HG03159 (cell line): ENCODE measurements around the gene CDC42BPA.
"Not testable (repeated sequence)": the region's sequence is repeated elsewhere in the genome, so short reads cannot be mapped to it uniquely, and the experiment has no call there.

Experiments used
- ATAC-seq: cut with Tn5 transposase; IDR thresholded peaks from one replicate; pipeline ENCODE4 v1.9.1; 2021; ENCODE audit warnings: mild to moderate bottlenecking, moderate library complexity; ENCODE audit not compliant: unreplicated experiment

The CDC42BPA gene

DNA sequence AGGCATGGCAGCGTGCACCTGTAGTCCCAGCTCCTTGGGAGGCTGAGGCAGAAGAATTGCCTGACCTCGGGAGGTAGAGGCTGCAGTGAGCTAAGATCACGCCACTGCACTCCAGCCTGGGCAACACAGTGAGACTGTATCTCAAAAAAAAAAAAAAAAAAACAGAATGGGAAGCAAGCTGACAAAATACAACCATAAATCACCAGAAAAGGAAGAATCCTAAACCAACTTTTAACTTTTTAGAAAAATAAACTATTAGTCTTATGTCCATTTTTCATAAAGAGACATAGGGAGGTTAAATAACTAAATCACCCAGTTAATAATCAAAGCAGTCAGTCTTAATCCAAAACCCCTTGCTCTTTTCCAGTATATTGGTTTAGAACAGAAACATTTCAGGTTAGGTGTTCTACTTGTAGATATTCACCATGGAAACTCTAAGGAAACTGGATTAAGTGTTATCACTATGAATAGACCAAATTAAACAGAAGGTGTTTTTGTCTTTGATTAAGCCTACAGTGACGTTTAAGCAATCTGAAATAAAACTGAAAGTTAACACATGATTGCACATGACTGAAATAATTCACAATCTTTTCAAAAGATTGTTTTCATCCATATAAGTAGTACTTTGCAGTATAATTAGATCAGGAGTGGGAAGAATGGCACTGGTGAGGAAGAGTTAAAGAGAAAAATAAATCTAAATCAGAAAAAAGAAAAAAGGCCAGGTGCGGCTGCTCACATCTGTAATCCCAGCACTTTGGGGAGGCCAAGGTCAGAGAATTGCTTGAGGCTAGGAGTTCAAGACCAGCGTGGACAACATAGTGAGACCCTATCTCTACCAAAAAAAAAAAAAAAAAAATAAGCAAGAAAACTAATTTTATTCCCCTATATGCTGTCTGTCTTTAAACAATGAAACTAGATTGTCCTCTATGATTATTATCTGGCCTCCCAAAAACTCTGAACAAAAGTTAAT lies 9.6 kb downstream of the CDC42BPA start:
- no peak for ATAC-seq

DNA sequence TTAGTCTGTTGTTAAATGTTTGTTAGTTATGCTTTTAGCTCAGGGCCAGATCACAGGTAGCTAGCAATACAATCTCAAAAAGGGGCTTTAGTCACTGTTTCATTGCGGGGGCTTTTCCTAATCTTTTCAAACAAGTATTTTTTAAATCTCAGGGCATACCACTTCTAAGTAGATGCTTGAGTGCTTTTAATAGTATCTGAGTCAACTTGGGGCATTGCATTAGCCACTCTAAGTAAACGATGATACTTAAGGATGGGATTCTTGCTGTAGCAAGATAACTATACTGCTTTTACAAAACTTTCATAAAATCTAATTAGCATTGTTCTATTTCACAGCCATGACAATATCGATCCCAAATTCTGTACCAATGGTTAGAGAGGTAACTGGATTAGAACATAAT lies 11.6 kb downstream of the CDC42BPA start:
- no peak for ATAC-seq

DNA sequence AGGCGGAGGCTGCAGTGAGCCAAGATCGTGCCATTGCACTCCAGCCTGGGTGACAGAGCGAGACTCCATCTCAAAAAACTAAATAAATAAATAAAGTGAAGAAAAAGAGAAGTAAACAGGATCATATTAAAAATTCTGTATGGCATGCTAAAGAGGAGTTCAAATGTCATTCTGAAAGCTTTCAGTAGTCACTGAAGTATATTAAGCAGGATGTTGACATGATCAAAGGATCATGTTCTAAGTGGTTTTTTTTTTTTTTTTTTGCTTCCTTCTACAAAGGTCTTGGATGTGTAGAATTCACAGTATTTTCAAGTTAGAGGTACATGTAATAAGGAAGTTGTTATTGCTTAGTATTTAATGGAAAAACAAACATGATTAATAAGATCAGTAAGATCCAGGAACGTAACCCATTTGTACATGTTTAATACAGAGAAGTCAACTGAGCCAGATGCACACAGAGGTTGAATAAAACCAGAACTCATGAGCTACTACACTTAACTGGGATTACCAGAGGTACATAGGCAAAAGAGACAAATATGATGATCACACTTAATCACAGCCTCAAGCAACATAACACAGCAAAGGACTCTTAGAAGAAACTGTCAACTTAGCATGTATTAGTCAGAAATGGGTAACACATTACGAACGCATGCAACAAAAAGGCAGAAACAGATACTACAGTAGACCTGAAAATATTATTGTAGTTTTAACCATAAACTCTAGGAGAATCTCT lies 12.2 kb downstream of the CDC42BPA start:
- ATAC-seq = no peak

DNA sequence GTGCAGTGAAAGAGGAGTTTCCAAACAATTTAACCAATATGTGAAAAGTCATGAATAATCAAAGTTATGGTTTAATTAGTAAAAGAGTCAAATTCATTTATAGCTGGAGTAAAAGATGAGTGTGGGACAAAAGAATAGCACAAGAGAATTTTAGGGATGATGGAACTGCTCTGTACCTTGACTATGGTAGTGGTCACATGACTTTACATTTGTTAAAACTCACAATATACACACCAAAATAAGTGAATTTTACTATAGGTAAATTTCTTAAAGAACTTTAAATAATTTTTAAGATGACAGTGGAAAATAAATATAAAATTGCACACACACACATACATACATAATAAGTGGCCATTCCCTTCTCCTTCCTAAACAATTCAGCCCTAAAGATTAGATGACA lies 13.6 kb downstream of the CDC42BPA start:
- no peak for ATAC-seq

DNA sequence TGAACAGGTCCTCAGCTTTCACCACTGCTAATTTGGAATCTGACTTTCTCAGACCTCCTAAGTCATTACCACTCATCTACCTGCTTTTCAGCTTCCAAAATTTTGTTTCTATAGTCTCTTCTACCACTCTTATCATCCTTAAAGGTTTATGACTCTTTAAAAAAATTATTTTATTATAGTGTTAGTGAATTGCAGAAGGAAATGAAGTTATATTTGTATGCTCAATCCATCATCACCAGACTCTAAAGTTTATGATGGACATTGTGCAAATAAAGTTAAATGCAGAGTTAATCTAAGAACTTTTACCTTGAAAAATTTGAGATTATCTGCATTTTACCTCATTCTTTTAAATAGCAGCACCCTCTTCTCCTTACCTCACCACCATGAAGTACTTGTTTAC lies 14.6 kb downstream of the CDC42BPA start:
- no peak for ATAC-seq

DNA sequence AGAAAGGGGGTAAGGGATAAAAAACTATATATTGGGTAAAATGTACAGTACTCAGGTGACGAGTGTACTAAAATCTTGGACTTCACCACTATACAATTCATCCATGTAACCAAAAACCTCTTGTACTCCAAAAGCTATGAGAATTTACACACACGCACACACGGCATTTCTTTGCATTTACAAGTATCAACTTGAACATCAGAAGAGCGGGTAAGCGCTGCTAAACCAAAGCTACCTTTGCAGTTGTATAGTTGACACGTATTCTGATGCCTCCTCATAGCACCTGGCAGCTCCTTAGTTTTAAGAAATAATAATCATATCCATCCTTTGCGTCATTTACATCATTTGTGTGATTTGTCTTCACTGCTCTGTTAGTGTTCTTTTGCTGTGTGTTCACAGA lies 17.6 kb downstream of the CDC42BPA start:
- ATAC-seq = no peak

- no peak for ATAC-seq
These were observed 18.6 kb downstream of the CDC42BPA start for GRCh38 chr1:227299688-227300087.

DNA sequence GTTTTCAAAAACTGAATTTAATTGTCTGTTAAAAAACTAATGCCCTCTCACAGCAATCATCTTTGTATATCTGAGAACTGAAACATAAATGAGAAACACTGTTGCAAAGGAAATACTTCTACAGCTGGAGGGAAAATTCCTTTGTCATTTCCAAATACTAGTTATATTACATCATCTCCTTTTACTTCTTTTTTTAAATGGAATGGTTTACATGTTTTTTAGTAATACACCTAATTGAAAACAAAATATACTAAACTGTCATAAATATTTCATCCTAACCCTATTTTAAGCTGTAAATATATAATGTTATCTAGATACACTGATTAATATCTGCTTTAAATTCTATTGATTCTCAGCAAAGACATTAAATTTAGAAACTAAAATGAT lies 19.1 kb downstream of the CDC42BPA start:
- ATAC-seq = no peak

GRCh38 chr1:227298512-227299240 lies 19.6 kb downstream of the CDC42BPA start:
- ATAC-seq = no peak

GRCh38 chr1:227297073-227297793 lies 21.1 kb downstream of the CDC42BPA start:
- no peak for ATAC-seq

DNA sequence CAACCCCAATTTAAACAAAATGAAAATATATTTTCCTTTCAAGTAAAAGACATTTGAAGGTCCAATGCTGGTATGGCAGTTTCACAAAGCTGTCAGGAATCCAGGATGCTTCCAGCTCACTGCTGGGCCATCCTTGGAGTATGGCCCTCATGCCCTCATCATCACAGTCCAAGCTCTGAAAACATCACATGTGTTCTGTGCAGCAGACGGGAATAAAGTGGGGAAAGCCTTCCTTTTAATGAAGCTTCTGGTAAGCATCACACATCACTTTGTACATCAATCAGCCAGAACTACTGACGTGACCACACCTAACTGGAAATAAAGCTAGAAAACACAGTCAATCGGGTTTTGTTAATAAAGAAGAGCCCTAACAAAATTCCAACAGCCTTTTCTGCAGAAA lies 22.7 kb downstream of the CDC42BPA start:
- ATAC-seq = no peak

DNA sequence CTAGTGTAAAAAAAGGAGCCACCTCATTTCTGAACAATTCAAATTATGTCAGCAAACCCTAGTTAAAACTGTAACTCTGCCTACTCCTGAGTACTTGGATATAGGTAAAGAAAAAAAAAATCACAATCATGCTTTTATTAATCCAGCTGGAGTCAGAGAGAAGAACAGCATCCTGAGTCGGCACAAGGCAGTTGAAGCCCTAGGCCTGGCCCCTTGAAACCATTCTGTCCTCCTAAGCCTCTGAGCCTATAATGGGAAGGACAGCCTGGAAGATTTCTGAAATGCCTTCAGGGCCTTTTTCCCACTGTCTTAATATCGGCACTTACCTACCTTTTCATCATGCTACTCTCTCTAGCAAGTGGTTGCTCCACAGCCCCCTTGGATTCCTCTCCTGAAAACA lies 32.5 kb downstream of the CDC42BPA start:
- ATAC-seq = no peak

DNA sequence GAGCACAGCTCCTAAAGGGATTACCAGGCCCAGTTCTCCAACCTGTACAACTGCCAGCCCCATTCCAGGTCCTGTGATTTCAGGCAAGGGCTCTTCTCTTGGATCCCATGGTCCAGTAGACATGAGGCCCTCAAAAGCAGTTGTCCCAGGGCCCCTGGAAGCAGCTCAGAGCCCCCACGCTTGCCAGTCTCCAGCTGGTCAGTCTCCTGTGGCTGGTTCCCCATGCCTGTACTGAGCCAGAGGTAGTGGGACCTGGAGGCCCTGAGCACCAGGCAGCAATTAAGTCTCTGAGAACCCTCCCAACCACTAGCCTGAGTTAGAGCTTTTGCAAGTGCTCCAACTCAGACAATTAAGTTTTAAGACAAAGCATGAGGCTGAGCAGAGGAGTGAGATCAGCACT lies 36.9 kb downstream of the CDC42BPA start:
- ATAC-seq = no peak

DNA sequence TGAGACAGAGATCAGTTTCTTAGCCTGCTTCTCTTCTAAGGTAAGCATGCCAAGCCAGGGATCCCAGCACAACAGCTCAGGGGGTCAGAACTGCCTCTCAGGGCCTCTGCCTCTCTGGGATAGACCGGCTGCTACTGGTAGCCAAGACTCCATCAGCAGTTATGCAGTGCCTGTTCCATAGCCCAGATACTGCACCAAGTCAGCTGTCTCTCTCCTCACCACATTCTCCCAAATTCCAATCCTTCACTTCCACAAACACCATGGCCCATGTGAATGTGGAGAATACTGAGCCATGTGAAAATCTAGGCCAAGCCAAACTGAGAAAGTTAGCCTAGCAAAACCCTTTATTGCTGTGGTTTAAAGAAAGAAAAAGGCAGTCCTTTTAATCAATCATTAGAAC lies 37.5 kb downstream of the CDC42BPA start:
- ATAC-seq = no peak

GRCh38 chr1:227276156-227276693 lies 42.1 kb downstream of the CDC42BPA start:
- not testable (repeated sequence) for ATAC-seq

DNA sequence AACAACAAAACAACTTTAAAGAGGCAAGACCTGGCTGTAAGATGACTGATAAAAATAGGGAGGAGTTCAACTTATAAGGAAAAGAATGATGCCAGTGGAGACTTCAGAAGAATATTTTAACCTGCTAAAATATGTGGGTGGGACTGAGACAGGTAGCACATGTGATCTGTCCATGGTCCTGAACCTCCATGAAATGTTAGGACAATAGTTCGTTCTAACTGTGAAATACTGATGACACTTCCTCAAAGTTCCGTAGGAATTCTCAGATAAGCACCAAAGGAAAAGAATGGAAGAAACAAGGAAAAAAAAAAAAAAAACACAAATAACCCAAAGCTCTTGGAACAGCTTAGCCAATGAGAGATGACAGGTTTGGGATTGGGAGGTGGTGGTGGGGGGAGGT lies 44.7 kb downstream of the CDC42BPA start:
- ATAC-seq = no peak

- ATAC-seq = no peak
These were observed 45.9 kb downstream of the CDC42BPA start for GRCh38 chr1:227272428-227272827.

DNA sequence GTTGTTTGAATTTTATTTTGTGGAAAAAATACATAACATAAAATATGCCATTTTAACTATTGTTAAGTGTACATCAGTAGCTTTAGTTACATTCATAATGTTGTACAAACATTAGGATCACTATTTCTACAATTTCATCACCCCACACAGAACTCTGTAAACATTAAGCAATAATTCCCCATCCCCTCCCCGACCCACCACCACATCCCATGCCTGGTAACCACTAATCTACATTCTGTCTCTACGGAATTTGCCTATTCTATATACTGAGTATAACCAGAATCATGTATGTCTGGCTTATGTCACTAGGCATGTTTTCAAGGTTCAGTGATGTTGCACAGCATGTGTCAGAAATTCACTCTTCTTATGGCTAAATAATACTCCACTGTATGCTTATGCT lies 47.7 kb downstream of the CDC42BPA start:
- no peak for ATAC-seq

GRCh38 chr1:227268943-227269342 lies 49.3 kb downstream of the CDC42BPA start:
- ATAC-seq = no peak

GRCh38 chr1:227265891-227266290 lies 52.4 kb downstream of the CDC42BPA start:
- no peak for ATAC-seq

GRCh38 chr1:227263869-227264268 lies 54.4 kb downstream of the CDC42BPA start:
- ATAC-seq = no peak
